Smooth muscle cell (in vitro differentiated cells): ENCODE results near the gene PHOSPHO2. TPM values are rescaled to one million over a fixed set of nuclear protein-coding genes. Genes with fewer than 3 reads are reported as not detected.

Experiments
- DNase-seq: peaks from one replicate; lab custom pipeline; 2025; ENCODE audit not compliant: unreplicated experiment; lab: John Stamatoyannopoulos, UW
- H2AFZ ChIP-seq: fragments of 200-600 bp; sonication (generic); 2 replicates; pipeline ENCODE4 v1.6.0; 2016; ENCODE audit warnings: antibody characterized with exemption, low read depth, mild to moderate bottlenecking
- H3F3A ChIP-seq: fragments of 200-600 bp; sonication (generic); 2 replicates; pipeline ENCODE4 v1.6.0; 2017; ENCODE audit warnings: antibody characterized with exemption, low read depth
- H3K27ac ChIP-seq: fragments of 200-600 bp; sonication (generic); 2 replicates; pipeline ENCODE4 v1.5.1; 2016; ENCODE audit warnings: low read depth, mild to moderate bottlenecking
- H3K27me3 ChIP-seq: fragments of 200-600 bp; sonication (generic); 2 replicates; pipeline ENCODE4 v1.6.1; 2016; ENCODE audit warnings: low read depth, mild to moderate bottlenecking
- H3K36me3 ChIP-seq: fragments of 200-600 bp; sonication (generic); 2 replicates; pipeline ENCODE4 v1.5.1; 2016; ENCODE audit warnings: low read depth
- H3K4me1 ChIP-seq: fragments of 200-600 bp; sonication (generic); 2 replicates; pipeline ENCODE4 v1.5.1; 2016; ENCODE audit warnings: low read depth
- H3K4me2 ChIP-seq: fragments of 200-600 bp; sonication (generic); 2 replicates; pipeline ENCODE4 v1.6.0; 2016; ENCODE audit warnings: mild to moderate bottlenecking
- H3K4me3 ChIP-seq: fragments of 200-600 bp; sonication (generic); 2 replicates; pipeline ENCODE4 v1.5.1; 2016; ENCODE audit warnings: mild to moderate bottlenecking
- H3K79me2 ChIP-seq: fragments of 200-600 bp; sonication (generic); 2 replicates; pipeline ENCODE4 v1.6.0; 2016; ENCODE audit warnings: low read depth, mild to moderate bottlenecking
- H3K9ac ChIP-seq: fragments of 200-600 bp; sonication (generic); 2 replicates; pipeline ENCODE4 v1.6.0; 2016; ENCODE audit warnings: low read depth
- H3K9me3 ChIP-seq: fragments of 200-600 bp; sonication (generic); replicated peaks from 2 replicates; pipeline ENCODE4 v1.5.1; 2016; ENCODE audit warnings: low read depth
- H4K20me1 ChIP-seq: fragments of 200-600 bp; sonication (generic); 2 replicates; pipeline ENCODE4 v1.6.0; 2016; ENCODE audit warnings: low read depth
- CTCF ChIP-seq: fragments of 200-600 bp; sonication (generic); IDR thresholded peaks from 2 replicates; pipeline ENCODE4 v1.5.1; 2017; ENCODE audit warnings: borderline replicate concordance, mild to moderate bottlenecking, antibody characterized with exemption; ENCODE audit not compliant: insufficient read depth, poor library complexity, severe bottlenecking
- WGBS: methylation state at CpG from one replicate; pipeline ENCODE4 v1.1.7; 2016; ENCODE audit warnings: low lambda C conversion rate; 5-methylcytosine and 5-hydroxymethylcytosine counted together
- polyA plus RNA-seq: library from polyadenylated mRNA; unstranded; fragments of >200 nt; fragmentation: Nextera tagmentation; extraction: Ambion mirVana; gene quantifications from 2 replicates; pipeline ENCODE4 v1.2.1, GENCODE V29; 2016
- total RNA-seq: library from RNA; depleted of rRNA; stranded (reverse); fragments of >200 nt; gene quantifications from 2 replicates; pipeline ENCODE4 v1.2.3, GENCODE V29; 2014

PHOSPHO2 gene
- total and polyA plus RNA-seq, 2 experiments from 2014 or later = 0.45 to 0.74 TPM

- Histone ChIP-seq H3K9me3 (no peaks in the 10 kb centered on the region), H4K20me1 (no peaks in the 10 kb centered on the region), H3K4me2 (no peak overlapping the region), H3K4me1 (no peaks in the 10 kb centered on the region), H3K36me3 (no peaks in the 10 kb centered on the region), H3K27me3 (no peaks in the 10 kb centered on the region), H2AFZ (no peak overlapping the region), H3K79me2 (no peaks in the 10 kb centered on the region), H3K9ac (no peak overlapping the region), H3K27ac (no peak overlapping the region), H3F3A (no peaks in the 10 kb centered on the region), H3K4me3 (no peak overlapping the region)
- no peak for DNase-seq
- no peak for TF ChIP-seq CTCF
- 98% methylated on average over 4 of the region's 4 CpGs for whole genome bisulfite sequencing
These were observed 23.3 kb upstream of the PHOSPHO2 start for GRCh38 chr2:169670937-169671336.

GRCh38 chr2:169672406-169672805 is 21.9 kb upstream of the PHOSPHO2 start:
- H3K4me3 ChIP-seq = no peak overlapping the region
- H3K9me3 ChIP-seq = no peaks in the 10 kb centered on the region
- H3F3A ChIP-seq = no peaks in the 10 kb centered on the region
- no peaks in the 10 kb centered on the region for H3K36me3 ChIP-seq
- no peak overlapping the region for H3K9ac ChIP-seq
- no peak overlapping the region for H3K4me2 ChIP-seq
- TF ChIP-seq CTCF = no peak
- no peaks in the 10 kb centered on the region for H3K27me3 ChIP-seq
- no peak overlapping the region for H3K27ac ChIP-seq
- no peaks in the 10 kb centered on the region for H3K79me2 ChIP-seq
- no peak for DNase-seq
- WGBS = 90% methylated on average over 6 of the region's 6 CpGs
- no peak overlapping the region for H2AFZ ChIP-seq
- H3K4me1 ChIP-seq = peaks cover 4% of the 10 kb centered on the region
- H4K20me1 ChIP-seq = no peaks in the 10 kb centered on the region

- H4K20me1 ChIP-seq = no peaks in the 10 kb centered on the region
- TF ChIP-seq CTCF = no peak
- DNase-seq = no peak
- no peaks in the 10 kb centered on the region for H3F3A ChIP-seq
- H3K4me1 ChIP-seq = peaks cover 4% of the 10 kb centered on the region
- H3K4me2 ChIP-seq = no peak overlapping the region
- 86% methylated on average over 3 of the region's 3 CpGs for WGBS
- no peak overlapping the region for H3K27ac ChIP-seq
- H3K9ac ChIP-seq = no peak overlapping the region
- H3K27me3 ChIP-seq = no peaks in the 10 kb centered on the region
- H2AFZ ChIP-seq = no peak overlapping the region
- H3K79me2 ChIP-seq = no peaks in the 10 kb centered on the region
- no peaks in the 10 kb centered on the region for H3K9me3 ChIP-seq
- H3K36me3 ChIP-seq = no peaks in the 10 kb centered on the region
- H3K4me3 ChIP-seq = no peak overlapping the region
These were observed 21.2 kb upstream of the PHOSPHO2 start for GRCh38 chr2:169673106-169673505.

- no peak overlapping the region for H3K9ac ChIP-seq
- no peaks in the 10 kb centered on the region for H3K79me2 ChIP-seq
- no peak for DNase-seq
- H3K4me2 ChIP-seq = no peak overlapping the region
- H3F3A ChIP-seq = no peaks in the 10 kb centered on the region
- no peak overlapping the region for H3K4me3 ChIP-seq
- no peak for TF ChIP-seq CTCF
- H3K9me3 ChIP-seq = no peaks in the 10 kb centered on the region
- no peaks in the 10 kb centered on the region for H4K20me1 ChIP-seq
- no peak overlapping the region for H3K27ac ChIP-seq
- H3K36me3 ChIP-seq = no peaks in the 10 kb centered on the region
- H3K27me3 ChIP-seq = no peaks in the 10 kb centered on the region
- H2AFZ ChIP-seq = no peak overlapping the region
- H3K4me1 ChIP-seq = peaks cover 4% of the 10 kb centered on the region
- 86% methylated on average over 2 of the region's 2 CpGs for WGBS
These were observed 20.3 kb upstream of the PHOSPHO2 start for GRCh38 chr2:169673921-169674320.
